Osteoblast (primary cell): Measurements from ENCODE around the gene RNASE12. TPM values are rescaled to one million over a fixed set of nuclear protein-coding genes. Genes with fewer than 3 reads are reported as not detected.
A peak's percentile ranks its signal among the peaks of the same experiment; 100 is the strongest.

Experiments used
- DNase-seq: peaks from one replicate; pipeline ENCODE4 v3.0.0; 2011; ENCODE audit warnings: low spot score, mixed read lengths; ENCODE audit not compliant: insufficient read length; ENCODE audit errors: missing footprints
- H2AFZ ChIP-seq: 2 replicates; pipeline ENCODE4 v1.6.0; 2011; ENCODE audit warnings: mild to moderate bottlenecking, low read length
- H3K27ac ChIP-seq: 2 replicates; pipeline ENCODE4 v1.5.1; 2011; ENCODE audit warnings: mild to moderate bottlenecking, low read depth, low read length, moderate library complexity
- H3K27me3 ChIP-seq: 2 replicates; pipeline ENCODE4 v1.6.0; 2012; ENCODE audit warnings: mild to moderate bottlenecking, control low read depth, inconsistent platforms, low read length, moderate library complexity; ENCODE audit not compliant: insufficient read depth
- H3K36me3 ChIP-seq: 2 replicates; pipeline ENCODE4 v1.5.1; 2011; ENCODE audit warnings: mild to moderate bottlenecking, low read length, control low read depth, moderate library complexity; ENCODE audit not compliant: insufficient read depth
- H3K4me1 ChIP-seq: 2 replicates; pipeline ENCODE4 v1.5.1; 2011; ENCODE audit warnings: mild to moderate bottlenecking, low read length, control low read depth, moderate library complexity; ENCODE audit not compliant: insufficient read depth
- H3K4me2 ChIP-seq: 2 replicates; pipeline ENCODE4 v1.6.0; 2011; ENCODE audit warnings: mild to moderate bottlenecking, low read length; ENCODE audit not compliant: insufficient read depth
- H3K4me3 ChIP-seq: fragments of 200-600 bp; sonication (generic); 3 replicates; pipeline ENCODE4 v1.5.1; 2012; ENCODE audit warnings: mild to moderate bottlenecking, low read length, inconsistent platforms; ENCODE audit not compliant: insufficient read depth
- H3K79me2 ChIP-seq: 2 replicates; pipeline ENCODE4 v1.6.0; 2012; ENCODE audit warnings: mild to moderate bottlenecking, low read length, control low read depth, inconsistent platforms; ENCODE audit not compliant: insufficient read depth
- H3K9me3 ChIP-seq: 2 replicates; pipeline ENCODE4 v1.5.1; 2011; ENCODE audit warnings: low read depth, low read length, control low read depth
- H4K20me1 ChIP-seq: 2 replicates; pipeline ENCODE4 v1.6.0; 2012; ENCODE audit warnings: mild to moderate bottlenecking, low read length, control low read depth; ENCODE audit not compliant: insufficient read depth
- CTCF ChIP-seq: IDR thresholded peaks from 2 replicates; pipeline ENCODE4 v1.5.1; 2011; ENCODE audit warnings: mild to moderate bottlenecking, low read depth, low read length, moderate library complexity; ENCODE audit errors: extremely low read depth
- total RNA-seq: library from RNA; depleted of rRNA; stranded (reverse); fragments of >200 nt; gene quantifications from 2 replicates; pipeline ENCODE4 v1.2.3, GENCODE V29; 2012

The RNASE12 gene
- total RNA-seq, 1 donor: not detected

- no peak within 1 kb of the TSS for H3K4me3 ChIP-seq
- DNase-seq: no peak
- no peaks in the 10 kb centered on the region for H3K79me2 ChIP-seq
- H3K4me1 ChIP-seq: no peaks in the 10 kb centered on the region
- no peak within 1 kb of the TSS for H2AFZ ChIP-seq
- H3K27me3 ChIP-seq: peaks cover 9% of the 10 kb centered on the region
- H3K36me3 ChIP-seq: no peaks in the 10 kb centered on the region
- no peak for TF ChIP-seq CTCF
- no peak within 1 kb of the TSS for H3K4me2 ChIP-seq
- no peaks in the 10 kb centered on the region for H3K9me3 ChIP-seq
- H3K27ac ChIP-seq: no peak within 1 kb of the TSS
- no peaks in the 10 kb centered on the region for H4K20me1 ChIP-seq
These were observed 30.2 kb downstream of the RNASE12 start, which contains the start of gene RNASE9 for GRCh38 chr14:20560961-20561360. TSS of gene RNASE9 (minus strand) at chr14:20561047.

GRCh38 chr14:20559461-20559904, 31.7 kb downstream of the RNASE12 start:
- Histone ChIP-seq H3K27me3 (peaks cover 13% of the 10 kb centered on the region), H4K20me1 (no peaks in the 10 kb centered on the region), H3K79me2 (no peaks in the 10 kb centered on the region), H3K36me3 (no peaks in the 10 kb centered on the region), H3K27ac (no peak overlapping the region), H3K4me1 (no peaks in the 10 kb centered on the region), H3K4me2 (no peak overlapping the region), H2AFZ (no peak overlapping the region), H3K4me3 (no peak overlapping the region), H3K9me3 (no peaks in the 10 kb centered on the region)
- DNase-seq: no peak
- no peak for TF ChIP-seq CTCF

- no peak for TF ChIP-seq CTCF
- Histone ChIP-seq H3K27me3 (peaks cover 7% of the 10 kb centered on the region), H3K36me3 (no peaks in the 10 kb centered on the region), H3K9me3 (no peaks in the 10 kb centered on the region), H3K4me1 (no peaks in the 10 kb centered on the region), H3K4me2 (no peak overlapping the region), H2AFZ (no peak overlapping the region), H3K4me3 (no peak overlapping the region), H3K27ac (no peak overlapping the region), H3K79me2 (no peaks in the 10 kb centered on the region), H4K20me1 (no peaks in the 10 kb centered on the region)
- no peak for DNase-seq
These were observed 34.0 kb downstream of the RNASE12 start for GRCh38 chr14:20557212-20557542.

GRCh38 chr14:20556500-20557211, 34.5 kb downstream of the RNASE12 start:
- Histone ChIP-seq H3K27ac (no peak overlapping the region), H3K4me2 (no peak overlapping the region), H3K79me2 (no peaks in the 10 kb centered on the region), H4K20me1 (no peaks in the 10 kb centered on the region), H3K4me3 (no peak overlapping the region), H3K27me3 (peaks cover 7% of the 10 kb centered on the region), H2AFZ (no peak overlapping the region), H3K4me1 (no peaks in the 10 kb centered on the region), H3K36me3 (no peaks in the 10 kb centered on the region), H3K9me3 (no peaks in the 10 kb centered on the region)
- TF ChIP-seq CTCF: no peak
- DNase-seq: peak; percentile 25
